Measurements from ENCODE around the gene MAK. TPM values are rescaled to one million over a fixed set of nuclear protein-coding genes. Genes with fewer than 3 reads are reported as not detected.

The MAK gene
- polyA plus RNA-seq, 1 donor (not counting 4 experiments of a cell fraction or from before 2014, with no cell fraction given) = not detected

DNA sequence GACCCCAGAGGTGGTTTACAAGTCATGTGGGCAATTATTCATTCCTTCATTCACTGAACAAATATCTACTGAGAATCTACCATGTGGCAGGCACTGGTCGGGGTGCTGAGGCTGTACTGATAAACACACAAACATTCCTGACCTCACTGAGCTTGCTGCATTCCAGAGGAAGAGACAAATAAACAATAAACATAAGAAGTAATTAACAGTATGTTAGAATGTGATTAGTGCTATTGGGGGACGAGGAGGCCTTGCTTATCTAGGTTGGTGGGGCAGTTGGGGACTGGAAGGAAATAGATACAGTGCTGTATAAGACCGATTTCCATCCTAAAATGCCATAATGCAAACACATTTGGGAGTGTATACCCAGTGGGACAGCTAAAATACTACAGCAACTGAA lies 44.1 kb downstream of the MAK start:
- Histone ChIP-seq H3K4me2 (ENCODE audit: control insufficient read depth, extremely low read depth, insufficient read depth, low read depth, low read length) (no peak overlapping the region), H3K27me3 (ENCODE audit: control insufficient read depth, extremely low read depth, insufficient read depth, low read length) (no peaks in the 10 kb centered on the region), H3K9me3 (ENCODE audit: control insufficient read depth, low read depth, low read length) (no peaks in the 10 kb centered on the region), H3K27ac (ENCODE audit: control insufficient read depth, insufficient read depth, low read length) (no peak overlapping the region), H3K79me2 (ENCODE audit: control insufficient read depth, insufficient read depth, low read length) (no peaks in the 10 kb centered on the region), H3K4me3 (ENCODE audit: control insufficient read depth in 2 of 3, extremely low read depth in 1 of 3, insufficient read depth in 2 of 3, low read depth in 1 of 3, low read length in 3 of 3) (no peak overlapping the region), H3K9me1 (ENCODE audit: control insufficient read depth, extremely low read depth, insufficient read depth, low read length) (no peaks in the 10 kb centered on the region), H4K20me1 (ENCODE audit: control insufficient read depth, extremely low read depth, insufficient read depth, low read length) (no peaks in the 10 kb centered on the region), H3K36me3 (ENCODE audit: control insufficient read depth in 2 of 2, extremely low read depth in 1 of 2, insufficient read depth in 2 of 2, low read length in 2 of 2) (no peaks in the 10 kb centered on the region), H3K4me1 (ENCODE audit: control insufficient read depth, extremely low read depth, insufficient read depth, low read length) (no peaks in the 10 kb centered on the region), H2AFZ (ENCODE audit: control insufficient read depth, low read length) (no peak overlapping the region), H3K9ac (ENCODE audit: control insufficient read depth, extremely low read depth, insufficient read depth, low read length) (no peak overlapping the region)
- dilution Hi-C loops (cut with MboI; ENCODE audit: extremely low pct_ligation_motif_present, low sequenced_read_pairs) = no loop called here
- FAIRE-seq = no peak
- TF ChIP-seq CTCF (optimal IDR thresholded peaks at IDR 0.05 in 1 of 3, IDR thresholded peaks at IDR 0.05 in 1 of 3, conservative IDR thresholded peaks at IDR 0.05 in 1 of 3; ENCODE audit: extremely low read depth in 1 of 3, insufficient read depth in 2 of 3, low read length in 3 of 3) (no peak), EZH2 (IDR thresholded peaks at IDR 0.05; ENCODE audit: low read length) (no peak)
- DNase-seq (ENCODE audit: low read depth, low spot score) = no peak

GRCh38 chr6:10793695-10794094 lies 44.6 kb downstream of the MAK start:
- dilution Hi-C loops (cut with MboI; ENCODE audit: extremely low pct_ligation_motif_present, low sequenced_read_pairs) = no loop called here
- no peak overlapping the region for H3K27ac ChIP-seq (ENCODE audit: control insufficient read depth, insufficient read depth, low read length)
- TF ChIP-seq EZH2 (IDR thresholded peaks at IDR 0.05; ENCODE audit: low read length) = no peak
- no peak for TF ChIP-seq CTCF (optimal IDR thresholded peaks at IDR 0.05 in 1 of 3, IDR thresholded peaks at IDR 0.05 in 1 of 3, conservative IDR thresholded peaks at IDR 0.05 in 1 of 3; ENCODE audit: extremely low read depth in 1 of 3, insufficient read depth in 2 of 3, low read length in 3 of 3)
- H3K79me2 ChIP-seq (ENCODE audit: control insufficient read depth, insufficient read depth, low read length) = no peaks in the 10 kb centered on the region
- no peak overlapping the region for H3K4me2 ChIP-seq (ENCODE audit: control insufficient read depth, extremely low read depth, insufficient read depth, low read depth, low read length)
- DNase-seq (ENCODE audit: low read depth, low spot score) (no peak), FAIRE-seq (no peak)
- no peaks in the 10 kb centered on the region for H4K20me1 ChIP-seq (ENCODE audit: control insufficient read depth, extremely low read depth, insufficient read depth, low read length)
- no peak overlapping the region for H3K4me3 ChIP-seq (ENCODE audit: control insufficient read depth in 2 of 3, extremely low read depth in 1 of 3, insufficient read depth in 2 of 3, low read depth in 1 of 3, low read length in 3 of 3)
- no peaks in the 10 kb centered on the region for H3K9me1 ChIP-seq (ENCODE audit: control insufficient read depth, extremely low read depth, insufficient read depth, low read length)
- no peaks in the 10 kb centered on the region for H3K36me3 ChIP-seq (ENCODE audit: control insufficient read depth in 2 of 2, extremely low read depth in 1 of 2, insufficient read depth in 2 of 2, low read length in 2 of 2)
- H2AFZ ChIP-seq (ENCODE audit: control insufficient read depth, low read length) = no peak overlapping the region
- H3K4me1 ChIP-seq (ENCODE audit: control insufficient read depth, extremely low read depth, insufficient read depth, low read length) = no peaks in the 10 kb centered on the region
- no peak overlapping the region for H3K9ac ChIP-seq (ENCODE audit: control insufficient read depth, extremely low read depth, insufficient read depth, low read length)
- H3K27me3 ChIP-seq (ENCODE audit: control insufficient read depth, extremely low read depth, insufficient read depth, low read length) = no peaks in the 10 kb centered on the region
- H3K9me3 ChIP-seq (ENCODE audit: control insufficient read depth, low read depth, low read length) = no peaks in the 10 kb centered on the region
